GM08714 (cell line): ENCODE measurements around the gene RPTOR.

ENCODE experiments used
- H3K4me3 ChIP-seq: fragments of 200-500 bp; sonication (Bioruptor generic); 2 replicates; pipeline ENCODE4 v1.5.1; 2014; ENCODE audit warnings: mild to moderate bottlenecking, low read length, inconsistent platforms
- ZNF274 ChIP-seq: IDR thresholded peaks from 2 replicates; pipeline ENCODE4 v1.6.1; 2012; ENCODE audit warnings: mild to moderate bottlenecking, low read depth, low read length

Gene RPTOR

DNA sequence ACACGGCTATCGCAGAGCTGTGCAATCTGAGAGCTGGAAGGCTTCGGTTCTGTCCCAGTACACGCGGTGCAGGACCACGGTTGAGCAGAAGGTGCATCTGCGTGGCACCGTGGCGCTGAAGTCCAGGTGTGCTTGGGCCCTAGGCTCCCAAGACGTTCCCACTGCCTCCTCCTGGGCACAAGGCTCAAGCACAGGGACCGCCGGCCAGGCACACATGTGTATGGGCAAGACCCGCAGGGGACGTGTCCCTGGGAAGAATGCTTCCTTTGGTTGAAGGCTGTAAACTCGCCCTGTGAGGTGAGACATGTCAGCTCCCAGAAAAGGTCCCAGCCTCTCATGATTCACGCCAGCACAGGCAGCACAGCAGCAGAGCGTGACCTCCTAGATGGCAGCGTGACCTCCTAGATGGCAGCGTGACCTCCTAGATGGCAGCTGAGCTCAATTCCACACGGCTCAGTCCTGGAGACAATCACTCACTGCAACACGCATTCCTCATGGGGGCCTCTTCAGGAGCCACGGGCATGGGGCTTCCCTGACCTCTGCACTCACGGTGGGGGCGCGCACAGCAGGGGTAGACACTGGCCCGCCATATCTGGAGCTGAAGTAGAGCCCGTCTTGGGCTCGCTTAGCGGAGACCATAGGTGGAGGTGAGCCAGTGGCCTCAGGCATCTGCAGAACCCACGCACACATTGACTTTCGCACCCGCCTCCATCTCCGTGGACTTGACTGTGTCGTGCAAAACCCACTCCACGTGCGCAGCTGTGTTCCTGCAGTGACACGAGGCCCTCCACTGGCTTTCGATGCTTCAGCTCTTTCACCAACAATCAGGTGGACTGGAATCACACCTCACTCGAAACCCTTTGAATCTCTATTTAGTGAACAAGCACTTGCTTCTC, 362.0 kb downstream of the RPTOR start:
- H3K4me3 ChIP-seq = no peak overlapping the region
- no peak for TF ChIP-seq ZNF274

DNA sequence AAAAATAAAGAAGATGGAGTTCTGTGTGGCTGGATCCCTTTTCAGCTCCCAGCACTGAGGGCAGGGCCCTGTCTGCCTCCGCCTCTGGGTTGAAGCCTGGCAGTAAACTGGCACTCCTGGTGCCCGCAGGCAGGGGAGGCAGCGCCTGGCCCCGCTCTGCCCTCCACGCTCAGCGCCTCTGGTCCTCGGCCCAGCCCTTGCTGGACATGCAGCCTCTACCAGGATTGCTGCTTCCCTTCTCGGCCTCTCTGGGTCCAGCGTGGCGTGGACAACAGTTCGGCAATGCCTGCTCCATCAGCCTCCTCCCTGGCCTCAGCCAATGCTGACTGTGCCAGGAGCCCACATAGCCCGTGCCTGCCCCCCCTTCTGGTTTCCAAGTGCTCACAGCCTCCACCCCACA, 362.6 kb downstream of the RPTOR start:
- TF ChIP-seq ZNF274 = no peak
- no peak overlapping the region for H3K4me3 ChIP-seq

DNA sequence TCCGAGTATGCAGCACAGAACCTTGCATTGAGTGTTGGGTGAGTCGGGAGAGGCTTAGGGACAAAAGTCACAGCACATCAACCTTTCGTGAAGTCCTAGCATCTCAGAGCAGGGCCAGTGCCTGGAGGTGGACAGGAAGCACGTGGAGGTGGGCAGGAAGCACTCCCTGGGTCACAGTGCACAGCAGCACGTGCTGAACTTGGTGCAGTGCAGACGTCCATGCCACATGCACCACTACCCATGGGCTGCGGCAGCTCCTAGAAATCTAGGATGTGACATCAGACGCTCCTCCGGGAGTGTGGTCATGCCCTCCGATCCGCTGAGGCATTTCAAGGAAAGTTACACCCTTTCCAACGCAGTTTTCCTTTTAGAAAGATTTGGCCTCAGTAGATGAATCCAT, 363.6 kb downstream of the RPTOR start:
- no peak overlapping the region for H3K4me3 ChIP-seq
- TF ChIP-seq ZNF274 = no peak

DNA sequence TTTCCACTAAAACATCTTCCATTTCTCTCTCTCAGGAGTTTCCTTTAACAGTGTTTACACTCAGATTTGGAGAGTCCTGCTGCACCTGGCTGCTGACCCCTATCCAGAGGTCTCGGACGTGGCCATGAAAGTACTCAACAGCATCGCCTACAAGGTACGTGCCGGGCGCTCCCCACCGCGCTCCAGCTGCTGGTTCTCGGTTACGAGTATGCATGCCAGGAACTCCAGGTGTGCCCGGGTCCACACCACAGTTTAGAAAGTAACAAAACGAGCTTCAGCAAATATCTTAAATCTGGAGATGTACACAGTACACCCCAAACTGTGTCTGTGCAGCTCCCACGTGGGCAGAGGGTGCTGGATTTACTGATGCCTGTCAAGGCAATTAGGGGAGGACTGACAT, 364.1 kb downstream of the RPTOR start:
- TF ChIP-seq ZNF274 = no peak
- H3K4me3 ChIP-seq = no peak overlapping the region

DNA sequence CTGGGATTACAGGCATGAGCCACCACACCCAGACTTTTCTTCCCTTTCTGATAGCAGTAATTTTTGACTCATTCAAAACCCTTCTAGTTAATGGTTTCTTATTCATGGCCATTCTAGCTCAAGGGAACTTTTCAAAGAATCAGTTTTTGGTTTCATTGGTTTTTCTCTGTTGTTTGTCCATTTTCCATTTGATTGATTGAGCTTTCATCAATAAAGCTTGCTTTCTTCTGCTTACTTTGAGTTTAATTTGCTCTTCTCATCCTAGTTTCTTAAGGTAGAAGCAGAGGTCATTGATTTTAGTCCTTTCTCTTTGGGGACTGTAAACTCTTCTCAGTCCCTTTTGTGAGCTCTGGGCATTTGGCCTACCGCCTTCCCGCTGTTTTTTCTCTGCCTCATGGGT, 365.0 kb downstream of the RPTOR start:
- no peak for TF ChIP-seq ZNF274
- H3K4me3 ChIP-seq = peak overlapping the region; percentile 32; the same call in 1 of the 2 replicates

DNA sequence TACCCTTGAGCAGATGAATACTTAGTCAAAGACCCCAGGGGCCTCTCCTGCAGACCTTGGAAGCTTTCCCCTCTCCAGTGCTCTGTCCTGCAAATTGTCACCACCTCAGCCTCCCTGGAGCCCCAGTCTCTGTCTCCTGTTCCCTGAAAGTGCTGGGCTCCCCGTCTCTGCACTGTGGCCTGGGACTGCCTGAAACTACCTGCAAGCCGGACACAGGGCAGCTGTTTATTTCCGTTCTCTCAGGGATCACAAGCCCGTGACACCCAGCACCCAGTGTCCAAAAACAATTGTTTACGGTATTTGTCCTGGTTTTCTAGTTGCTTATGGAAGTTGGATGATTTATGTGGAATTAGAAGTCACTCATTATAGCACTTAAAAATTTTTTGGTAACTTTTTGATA, 365.4 kb downstream of the RPTOR start:
- TF ChIP-seq ZNF274 = no peak
- H3K4me3 ChIP-seq = peak overlapping the region; percentile 32; the same call in 1 of the 2 replicates

DNA sequence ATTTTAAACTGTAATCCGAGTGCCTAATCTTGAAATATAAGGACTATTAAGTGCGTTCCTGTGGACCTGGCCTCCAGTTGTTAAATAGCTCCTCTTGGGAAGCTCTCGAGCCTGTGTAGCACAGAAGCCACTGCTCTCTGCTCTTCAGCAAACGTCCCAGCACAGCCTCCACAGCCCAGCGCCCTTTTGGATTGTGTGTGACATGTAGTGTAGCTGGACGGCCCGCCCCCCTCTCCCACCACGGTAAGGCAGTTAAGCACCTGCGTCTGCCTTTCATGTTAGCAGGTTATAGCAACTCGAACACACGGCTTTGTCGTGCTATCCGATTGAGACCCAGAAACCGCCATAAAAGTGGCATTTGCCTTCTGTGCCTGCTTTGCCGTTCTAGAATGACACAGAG, 367.8 kb downstream of the RPTOR start:
- H3K4me3 ChIP-seq = no peak overlapping the region
- TF ChIP-seq ZNF274 = no peak

DNA sequence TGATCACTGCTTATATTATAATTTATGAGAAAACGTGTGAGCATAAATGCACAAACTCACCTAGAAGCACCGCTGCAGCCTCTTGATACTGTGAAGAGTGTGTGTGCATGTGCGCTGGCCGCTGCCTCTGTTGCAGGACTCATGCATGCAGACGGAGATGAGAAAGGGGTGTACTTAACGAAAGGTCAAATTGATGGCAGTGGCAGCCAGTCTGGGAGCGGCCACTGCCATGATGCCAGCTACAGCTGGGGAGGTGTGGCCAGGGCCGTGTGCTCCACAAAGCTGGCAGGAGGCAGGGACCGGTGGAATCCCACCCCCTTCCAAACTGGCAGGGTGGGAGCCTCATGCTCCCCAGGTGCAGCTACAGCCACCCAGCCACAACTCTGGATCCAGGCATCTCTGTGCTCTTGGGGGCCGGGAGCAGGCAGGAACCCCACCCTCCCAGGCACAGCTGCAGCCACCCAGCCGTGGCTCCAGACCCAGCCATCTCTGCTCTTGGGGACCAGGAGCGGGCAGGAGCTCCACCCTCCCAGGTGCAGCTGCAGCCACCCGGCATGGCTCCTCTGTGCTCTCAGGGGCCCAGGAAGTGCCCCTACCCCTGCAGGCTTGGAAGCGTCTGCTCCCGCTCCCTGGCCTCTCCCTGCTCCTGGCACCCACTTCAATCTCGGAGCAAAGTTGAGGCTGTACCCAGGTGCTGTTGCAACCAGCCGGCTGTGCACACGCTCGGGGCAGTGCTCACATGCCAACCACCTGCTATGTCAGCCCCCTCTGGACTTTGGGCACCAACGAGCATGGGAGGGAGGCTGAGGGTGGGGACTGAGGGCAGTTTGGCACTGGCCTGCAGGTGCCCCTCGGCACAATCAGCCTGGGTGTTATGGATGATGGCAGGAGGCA, 369.5 kb downstream of the RPTOR start:
- TF ChIP-seq ZNF274 = no peak
- H3K4me3 ChIP-seq = no peak overlapping the region

DNA sequence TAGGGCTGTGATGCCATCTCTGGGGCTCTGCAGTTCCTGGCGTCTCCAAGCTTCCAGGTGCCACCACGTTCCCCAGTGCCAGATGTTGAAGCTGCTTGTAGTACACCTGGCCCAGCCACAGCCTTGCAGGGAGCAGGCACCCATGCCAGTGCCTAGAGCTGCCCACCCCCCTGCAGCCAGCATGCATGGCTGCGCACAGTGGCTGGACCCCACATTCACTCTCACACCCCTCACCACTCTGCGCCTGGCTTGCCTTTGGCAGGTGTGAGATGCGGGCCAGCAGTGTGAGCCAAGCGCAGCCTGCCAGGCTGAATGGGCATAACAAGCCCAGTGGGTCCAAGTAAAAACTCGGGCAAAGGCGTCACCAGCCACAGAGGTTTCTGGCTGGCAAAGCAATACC, 371.6 kb downstream of the RPTOR start:
- H3K4me3 ChIP-seq = no peak overlapping the region
- no peak for TF ChIP-seq ZNF274

DNA sequence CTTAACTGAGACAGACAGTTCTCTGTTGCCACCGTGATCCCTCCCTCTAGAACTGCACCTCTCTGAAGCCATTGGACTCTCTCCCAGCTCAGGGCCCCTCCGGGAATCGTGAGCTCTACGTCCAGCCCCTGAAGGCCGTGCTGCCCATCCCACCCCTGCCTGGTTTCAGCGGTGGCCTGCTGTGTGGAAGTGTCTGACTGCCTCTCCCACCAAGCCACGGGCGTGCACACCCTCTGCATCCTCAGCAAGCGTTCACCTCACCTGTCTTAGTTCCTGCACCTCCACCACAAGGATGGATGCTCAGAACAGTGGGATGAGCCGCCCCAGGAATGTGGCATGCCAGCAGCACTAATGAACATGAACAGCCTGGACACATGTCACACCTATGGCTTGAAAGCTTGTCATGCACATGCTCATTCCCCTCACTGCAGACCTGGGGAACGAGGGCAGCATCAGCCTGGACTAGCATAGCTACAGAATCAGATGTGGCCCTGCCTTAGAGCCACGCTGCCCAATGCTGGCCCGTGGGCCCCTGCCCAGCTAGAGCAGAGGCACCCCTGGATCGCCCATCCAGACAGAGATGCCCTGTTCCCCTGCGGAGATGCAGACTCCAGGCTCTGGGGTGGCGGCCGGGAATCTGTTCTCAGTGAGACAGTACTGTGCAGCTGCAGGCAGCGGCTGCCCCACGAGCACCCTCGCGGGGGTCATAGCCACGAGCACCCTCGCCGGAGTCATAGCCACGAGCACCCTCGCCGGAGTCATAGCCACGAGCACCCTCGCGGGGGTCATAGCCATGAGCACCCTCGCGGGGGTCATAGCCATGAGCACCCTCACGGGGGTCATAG, 373.3 kb downstream of the RPTOR start:
- no peak for TF ChIP-seq ZNF274

DNA sequence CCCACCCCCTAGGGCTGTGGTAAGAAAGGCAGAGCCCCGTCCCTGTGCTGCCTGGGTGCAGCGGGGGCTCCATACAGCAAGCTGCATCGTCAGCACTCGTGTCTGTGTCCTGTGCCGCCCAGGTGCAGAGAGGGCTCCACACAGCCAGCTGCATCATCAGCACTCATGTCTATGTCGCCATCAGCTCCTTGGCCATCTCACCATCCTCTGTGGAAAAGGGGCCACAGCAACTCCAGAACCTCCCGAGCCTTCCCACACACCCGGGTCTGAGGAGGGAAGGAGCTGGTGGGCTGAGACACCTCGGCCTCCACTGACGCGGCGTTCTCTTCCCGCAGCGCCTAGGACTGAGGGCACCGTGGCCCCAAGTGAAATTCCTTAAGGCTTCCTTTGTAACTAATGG, 374.1 kb downstream of the RPTOR start:
- TF ChIP-seq ZNF274 = no peak
- H3K4me3 ChIP-seq = no peak overlapping the region

More for the DNA sequence above, 373.3 kb downstream of the RPTOR start:
- no peak overlapping the region for H3K4me3 ChIP-seq

DNA sequence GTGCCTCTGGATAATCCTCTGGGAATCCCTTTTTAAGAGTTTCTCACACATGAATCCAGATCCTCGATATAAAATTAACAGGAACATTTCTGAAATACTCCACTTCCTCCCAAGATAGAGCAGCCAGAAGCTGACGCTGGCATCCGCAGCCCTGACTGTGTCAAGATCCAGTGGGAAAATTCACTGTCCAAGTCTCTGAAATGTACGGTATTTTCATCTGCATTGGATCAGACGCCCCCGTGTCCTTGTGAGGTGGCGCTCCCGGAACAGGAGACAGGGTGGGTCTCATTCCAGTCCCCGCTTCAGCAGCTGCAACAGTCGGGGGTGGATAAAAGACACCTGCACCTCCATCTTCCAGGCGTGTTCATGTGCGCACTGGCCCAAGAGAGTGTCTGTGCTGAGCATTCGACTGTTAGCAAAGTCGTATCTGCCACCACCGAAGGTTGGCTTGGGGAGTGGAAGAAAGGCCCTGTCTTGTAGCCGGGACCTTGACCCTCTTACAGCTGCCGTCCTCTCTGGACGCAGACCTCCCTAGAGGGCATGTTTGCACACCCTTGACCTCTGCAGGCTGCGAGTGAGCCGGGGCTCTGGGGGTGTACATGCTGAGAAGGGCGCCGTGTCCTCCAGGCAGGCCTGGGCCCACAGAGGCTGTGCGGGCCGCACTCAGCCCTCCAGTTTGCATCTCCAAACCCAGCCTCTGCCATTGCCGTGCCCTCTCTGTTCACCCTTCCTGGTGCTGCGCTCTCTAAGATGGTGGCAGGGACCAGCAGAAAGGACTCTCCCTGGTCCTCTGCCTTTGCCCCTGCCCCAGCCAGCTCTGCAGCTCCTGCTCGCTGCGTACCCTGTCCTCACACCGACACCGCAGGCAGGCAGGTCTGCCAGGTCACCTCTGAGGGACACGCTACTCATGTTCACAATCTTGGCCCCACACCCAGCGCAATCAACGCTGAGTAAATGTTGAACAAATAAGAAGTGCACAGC, 375.0 kb downstream of the RPTOR start:
- no peak overlapping the region for H3K4me3 ChIP-seq
- TF ChIP-seq ZNF274 = no peak

DNA sequence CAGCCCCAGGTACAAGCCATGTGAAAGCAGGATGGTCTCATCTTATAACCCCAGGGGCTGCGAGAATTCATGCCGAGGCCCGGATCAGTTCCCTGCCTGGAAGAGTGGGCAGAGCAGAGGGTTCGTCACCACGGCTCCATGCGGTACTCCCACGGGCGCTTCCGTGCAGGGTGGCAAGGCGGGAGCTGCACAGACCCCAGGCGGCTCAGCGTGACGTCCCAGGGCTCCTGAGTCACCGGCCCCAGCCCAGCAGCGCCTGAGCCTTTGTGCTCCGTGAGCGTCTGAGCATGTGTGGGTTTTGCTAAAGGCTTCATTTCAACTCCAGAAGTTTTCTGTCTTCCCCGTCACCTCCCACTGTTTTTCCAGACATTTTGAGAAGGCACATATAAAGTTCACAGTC, 375.8 kb downstream of the RPTOR start:
- TF ChIP-seq ZNF274 = no peak
- H3K4me3 ChIP-seq = no peak overlapping the region
